Skeletal muscle satellite cell (primary cell): ENCODE data around the gene CTCFL.

Experiments used
- H3K27me3 ChIP-seq: 2 replicates; pipeline ENCODE4 v1.7.0; 2013; ENCODE audit warnings: low read length; ENCODE audit not compliant: control insufficient read depth, insufficient read depth
- H3K36me3 ChIP-seq: 2 replicates; pipeline ENCODE4 v1.7.0; 2013; ENCODE audit warnings: mild to moderate bottlenecking, control low read depth, low read length; ENCODE audit not compliant: insufficient read depth
- H3K4me1 ChIP-seq: 2 replicates; pipeline ENCODE4 v1.7.0; 2013; ENCODE audit warnings: low read length; ENCODE audit not compliant: control insufficient read depth, insufficient read depth
- H3K4me2 ChIP-seq: 2 replicates; pipeline ENCODE4 v1.7.0; 2013; ENCODE audit warnings: mild to moderate bottlenecking, low read length
- H3K4me3 ChIP-seq: 2 replicates; pipeline ENCODE4 v1.7.0; 2013; ENCODE audit warnings: low read length
- H3K9ac ChIP-seq: 2 replicates; pipeline ENCODE4 v1.7.0; 2013; ENCODE audit warnings: mild to moderate bottlenecking, low read depth, low read length, moderate library complexity
- H3K9me3 ChIP-seq: replicated peaks from 2 replicates; pipeline ENCODE4 v1.7.0; 2013; ENCODE audit warnings: mild to moderate bottlenecking, control low read depth, low read length

The CTCFL gene

GRCh38 chr20:57566399-57566798, 41.5 kb upstream of the CTCFL start:
- H3K27me3 ChIP-seq = peaks cover 60% of the 10 kb centered on the region
- H3K4me2 ChIP-seq = no peak overlapping the region
- no peaks in the 10 kb centered on the region for H3K4me1 ChIP-seq
- H3K9me3 ChIP-seq = no peaks in the 10 kb centered on the region
- H3K9ac ChIP-seq = no peak overlapping the region
- no peak overlapping the region for H3K4me3 ChIP-seq
- H3K36me3 ChIP-seq = no peaks in the 10 kb centered on the region

GRCh38 chr20:57564951-57565642, 40.2 kb upstream of the CTCFL start:
- Histone ChIP-seq H3K4me3 (no peak overlapping the region), H3K9me3 (no peaks in the 10 kb centered on the region), H3K4me2 (no peak overlapping the region), H3K27me3 (peaks cover 64% of the 10 kb centered on the region), H3K4me1 (no peaks in the 10 kb centered on the region), H3K36me3 (no peaks in the 10 kb centered on the region), H3K9ac (no peak overlapping the region)

- H3K9ac ChIP-seq = no peak overlapping the region
These were observed 39.4 kb upstream of the CTCFL start for GRCh38 chr20:57564180-57564802.

GRCh38 chr20:57563522-57563921, 38.6 kb upstream of the CTCFL start:
- Histone ChIP-seq H3K9ac (no peak overlapping the region), H3K4me1 (no peaks in the 10 kb centered on the region), H3K9me3 (no peaks in the 10 kb centered on the region), H3K36me3 (no peaks in the 10 kb centered on the region), H3K4me2 (no peak overlapping the region), H3K4me3 (no peak overlapping the region), H3K27me3 (peaks cover 64% of the 10 kb centered on the region)

More at GRCh38 chr20:57564180-57564802, 39.4 kb upstream of the CTCFL start:
- no peaks in the 10 kb centered on the region for H3K36me3 ChIP-seq
- H3K27me3 ChIP-seq = peaks cover 64% of the 10 kb centered on the region
- H3K4me3 ChIP-seq = no peak overlapping the region
- H3K4me1 ChIP-seq = no peaks in the 10 kb centered on the region
- no peak overlapping the region for H3K4me2 ChIP-seq
- H3K9me3 ChIP-seq = no peaks in the 10 kb centered on the region

- Histone ChIP-seq H3K9ac (no peak overlapping the region), H3K4me1 (no peaks in the 10 kb centered on the region), H3K4me3 (no peak overlapping the region), H3K27me3 (peaks cover 64% of the 10 kb centered on the region), H3K9me3 (no peaks in the 10 kb centered on the region), H3K36me3 (no peaks in the 10 kb centered on the region), H3K4me2 (no peak overlapping the region)
These were observed 37.9 kb upstream of the CTCFL start for GRCh38 chr20:57562541-57563465.

- H3K27me3 ChIP-seq = peaks cover 66% of the 10 kb centered on the region
- H3K9me3 ChIP-seq = no peaks in the 10 kb centered on the region
- no peak overlapping the region for H3K4me3 ChIP-seq
These were observed 36.7 kb upstream of the CTCFL start for GRCh38 chr20:57561356-57562279.

GRCh38 chr20:57560554-57561355, 35.8 kb upstream of the CTCFL start, which contains the start of gene PCK1:
PCK1 (plus strand) TSS chr20:57561110; CDS start chr20:57561412, 302 bp downstream.
- H3K36me3 ChIP-seq = no peaks in the 10 kb centered on the region
- no peaks in the 10 kb centered on the region for H3K9me3 ChIP-seq
- no peaks in the 10 kb centered on the region for H3K4me1 ChIP-seq
- no peak within 1 kb of the TSS for H3K4me2 ChIP-seq
- no peak within 1 kb of the TSS for H3K4me3 ChIP-seq
- peaks cover 67% of the 10 kb centered on the region for H3K27me3 ChIP-seq
- no peak within 1 kb of the TSS for H3K9ac ChIP-seq

More at GRCh38 chr20:57561356-57562279, 36.7 kb upstream of the CTCFL start:
- Histone ChIP-seq H3K9ac (no peak overlapping the region), H3K4me2 (no peak overlapping the region), H3K36me3 (no peaks in the 10 kb centered on the region), H3K4me1 (no peaks in the 10 kb centered on the region)

GRCh38 chr20:57559658-57560553, 35.0 kb upstream of the CTCFL start:
- no peak overlapping the region for H3K9ac ChIP-seq
- H3K4me1 ChIP-seq = no peaks in the 10 kb centered on the region
- H3K9me3 ChIP-seq = no peaks in the 10 kb centered on the region
- no peaks in the 10 kb centered on the region for H3K36me3 ChIP-seq
- H3K27me3 ChIP-seq = peaks cover 75% of the 10 kb centered on the region
- H3K4me3 ChIP-seq = no peak overlapping the region
- no peak overlapping the region for H3K4me2 ChIP-seq

GRCh38 chr20:57559289-57559634, 34.3 kb upstream of the CTCFL start:
- Histone ChIP-seq H3K4me3 (no peak overlapping the region), H3K27me3 (peaks cover 81% of the 10 kb centered on the region), H3K36me3 (no peaks in the 10 kb centered on the region)

More at GRCh38 chr20:57559289-57559634, 34.3 kb upstream of the CTCFL start:
- Histone ChIP-seq H3K9me3 (no peaks in the 10 kb centered on the region), H3K4me2 (no peak overlapping the region), H3K9ac (no peak overlapping the region), H3K4me1 (no peaks in the 10 kb centered on the region)
